Endothelial cell of umbilical vein (primary cell): ENCODE measurements around the gene H1-8. TPM values are rescaled to one million over a fixed set of nuclear protein-coding genes. Genes with fewer than 3 reads are reported as not detected.
A peak's percentile ranks its signal among the peaks of the same experiment; 100 is the strongest.
"Not testable (repeated sequence)": the region's sequence is repeated elsewhere in the genome, so short reads cannot be mapped to it uniquely, and the experiment has no call there.

Source experiments
- BruUV-seq: library from RNA; stranded (reverse); fragments of 400-500 nt; replicated peaks from 2 replicates; lab custom pipeline; 2021; lab: Mats Ljungman, UMichigan
- CTCF ChIA-PET: fragments of 300-600, 350-600 bp; sonication (Branson Sonifier 250); formaldehyde crosslinking; loops from one replicate; lab custom pipeline; 2021; ENCODE audit warnings: antibody characterized with exemption, inconsistent platforms; lab: Charles Lee
- POLR2A ChIA-PET: fragments of 300-600, 350-600 bp; sonication (Branson Sonifier 250); formaldehyde crosslinking; loops from one replicate; lab custom pipeline; 2021; ENCODE audit warnings: antibody characterized with exemption, inconsistent platforms; lab: Charles Lee
- DNase-seq: peaks from one replicate; pipeline ENCODE4 v3.0.0-alpha.2; 2011; ENCODE audit warnings: low read depth, low spot score
- FAIRE-seq: peaks from 2 replicates; lab custom pipeline; 2011; peaks lifted over from hg19 to GRCh38; lab: Jason Lieb, UNC
- H2AFZ ChIP-seq: 2 replicates; pipeline ENCODE4 v1.6.0; 2012; ENCODE audit warnings: low read depth, low read length, control low read depth, inconsistent platforms
- H3K27ac ChIP-seq: 2 replicates; pipeline ENCODE4 v1.5.1; 2011; ENCODE audit warnings: low read depth, mild to moderate bottlenecking, control low read depth, low read length, moderate library complexity; ENCODE audit not compliant: insufficient read depth
- H3K27me3 ChIP-seq, 2 experiments: 2 replicates each; pipeline versions ENCODE4 v1.6.0 to v1.6.1; 2011; ENCODE audit warnings: low read length in 2 of 2, mixed read lengths in 1 of 2; ENCODE audit not compliant: control insufficient read depth in 2 of 2, insufficient read depth in 2 of 2
- H3K36me3 ChIP-seq, 2 experiments: 2 replicates in 1 of 2; 3 replicates in 1 of 2; pipeline ENCODE4 v1.5.1; 2011; ENCODE audit warnings: low read length in 2 of 2, mild to moderate bottlenecking in 1 of 2, moderate library complexity in 1 of 2; ENCODE audit not compliant: control insufficient read depth in 2 of 2, insufficient read depth in 2 of 2; ENCODE audit errors: extremely low read depth in 1 of 2
- H3K4me1 ChIP-seq: 3 replicates; pipeline ENCODE4 v1.5.1; 2011; ENCODE audit warnings: mild to moderate bottlenecking, low read length; ENCODE audit not compliant: control insufficient read depth, insufficient read depth; ENCODE audit errors: extremely low read depth
- H3K4me2 ChIP-seq: 2 replicates; pipeline ENCODE4 v1.6.1; 2011; ENCODE audit warnings: low read length, control low read depth, mixed read lengths; ENCODE audit not compliant: insufficient read depth
- H3K4me3 ChIP-seq, 3 experiments: fragments of 200-600 bp in 1 of 3; sonication (generic), shearing (Covaris generic) in 1 of 3; replicated peaks in 1 of 3; 2 replicates each; pipeline ENCODE4 v1.5.1; 2011 to 2016; ENCODE audit warnings: control low read depth in 3 of 3, low read length in 3 of 3, mild to moderate bottlenecking in 2 of 3, inconsistent platforms in 1 of 3, low read depth in 1 of 3, moderate library complexity in 1 of 3; ENCODE audit not compliant: insufficient read depth in 1 of 3
- H3K79me2 ChIP-seq: 2 replicates; pipeline ENCODE4 v1.6.0; 2012; ENCODE audit warnings: low read length, inconsistent platforms; ENCODE audit not compliant: control insufficient read depth, insufficient read depth
- H3K9ac ChIP-seq: replicated peaks from 2 replicates; pipeline ENCODE3; 2011; ENCODE audit warnings: low read length, control low read depth; ENCODE audit not compliant: insufficient read depth; ENCODE audit errors: extremely low read depth
- H3K9me1 ChIP-seq: replicated peaks from 3 replicates; pipeline ENCODE4 v1.6.0; 2011; ENCODE audit warnings: mild to moderate bottlenecking, low read length; ENCODE audit not compliant: control insufficient read depth, insufficient read depth; ENCODE audit errors: extremely low read depth
- H3K9me3 ChIP-seq: replicated peaks from 2 replicates; pipeline ENCODE4 v1.5.1; 2012; ENCODE audit warnings: low read length, inconsistent platforms; ENCODE audit not compliant: control insufficient read depth, insufficient read depth
- H4K20me1 ChIP-seq: replicated peaks from 2 replicates; pipeline ENCODE3; 2011; ENCODE audit warnings: mild to moderate bottlenecking, low read length; ENCODE audit not compliant: control insufficient read depth, insufficient read depth; ENCODE audit errors: extremely low read depth
- POLR2A ChIP-seq: IDR thresholded peaks from 2 replicates; pipeline ENCODE4 v1.6.1; 2012; ENCODE audit warnings: low read depth, mild to moderate bottlenecking, control low read depth, low read length
- dilution Hi-C: fragments of 300-500 bp; cut with MboI; formaldehyde crosslinking; loops from one replicate; pipeline ENCODE4 v1.15.0; 2019; ENCODE audit warnings: low sequenced_read_pairs; ENCODE audit not compliant: extremely low pct_ligation_motif_present
- intact Hi-C: fragments of 100-400 bp; cut with micrococcal nuclease; formaldehyde crosslinking; loops from one replicate; pipeline ENCODE4 v1.10.0; 2022
- polyA plus RNA-seq, 4 experiments: library from polyadenylated mRNA; depleted of rRNA in 3 of 4; stranded (reverse) in 3 of 4; unstranded in 1 of 4; fragments of >200 nt; gene quantifications; 2 replicates each; pipeline versions ENCODE4 v1.2.1 to v1.2.3, GENCODE V29; 2011 to 2012; ENCODE audit warnings: missing spikeins in 1 of 4
- total RNA-seq: library from RNA; stranded (reverse); gene quantifications from 2 replicates; pipeline ENCODE4 v1.2.3, GENCODE V29; 2021

H1-8 gene
- total and polyA plus RNA-seq, 2 donors (not counting 3 experiments of a cell fraction or from before 2014, with no cell fraction given) = not detected

DNA sequence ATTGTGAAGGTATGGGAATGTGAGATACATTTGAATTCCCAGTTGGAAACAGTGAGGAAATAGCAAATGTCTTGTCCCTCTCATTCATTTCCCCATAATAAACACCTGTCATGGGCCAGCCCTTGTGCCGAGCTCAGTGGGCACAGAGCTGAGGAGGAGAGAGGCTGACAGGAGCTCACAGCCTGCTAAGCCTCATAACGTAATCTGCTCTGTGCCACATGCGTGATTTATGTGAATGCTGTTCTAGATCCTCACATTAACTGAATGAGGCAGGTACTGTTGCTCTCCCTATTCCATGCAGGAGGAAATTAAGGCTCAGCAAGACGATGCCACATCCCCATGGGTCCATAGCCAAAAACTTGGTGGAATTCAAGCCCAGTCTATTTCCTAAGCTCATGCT, 49.8 kb upstream of the H1-8 start:
- Histone ChIP-seq H3K9ac (no peak overlapping the region), H4K20me1 (no peaks in the 10 kb centered on the region), H3K4me3 (no peak overlapping the region), H3K79me2 (no peaks in the 10 kb centered on the region), H3K4me2 (no peak overlapping the region), H2AFZ (no peak overlapping the region), H3K27ac (peak overlapping the region; percentile 5), H3K9me3 (no peaks in the 10 kb centered on the region), H3K27me3 (no peaks in the 10 kb centered on the region), H3K36me3 (peaks cover 0 to 4% of the 10 kb centered on the region in 2 experiments), H3K9me1 (no peaks in the 10 kb centered on the region), H3K4me1 (peaks cover 48% of the 10 kb centered on the region)
- no peak for TF ChIP-seq POLR2A
- BruUV-seq = no TSS peak
- POLR2A ChIA-PET = interaction anchor here (1.1 kb wide), 1 partner anchor 103 kb away, joined by 4 read pairs; no protein-coding TSS in a partner anchor
- DNase-seq (no peak), FAIRE-seq (no peak)
- dilution Hi-C loops (no loop called here), intact Hi-C loops (loop anchor here (5.0 kb wide), 1 partner anchor 399 kb away; the partner anchor contains the start of gene TMCC1)
- CTCF ChIA-PET = interaction anchor here (0.7 to 3.8 kb wide), 5 partner anchors 66 to 112 kb away, joined by 3 to 80 read pairs (median 6); no protein-coding TSS in a partner anchor

- CTCF ChIA-PET = interaction anchor here (0.9 to 1.5 kb wide), 2 partner anchors 64 to 111 kb away, joined by 3 read pairs; no protein-coding TSS in a partner anchor
These were observed 48.5 kb upstream of the H1-8 start for GRCh38 chr3:129494499-129494898.

More at GRCh38 chr3:129494499-129494898, 48.5 kb upstream of the H1-8 start:
- H3K4me3 ChIP-seq, H2AFZ ChIP-seq, H3K9me1 ChIP-seq, POLR2A ChIA-PET, dilution Hi-C loops, FAIRE-seq, H3K36me3 ChIP-seq, H3K27me3 ChIP-seq, H3K9me3 ChIP-seq, H4K20me1 ChIP-seq, H3K79me2 ChIP-seq: not testable (repeated sequence)
- BruUV-seq = TSS peak; percentile 81
- peak; percentile 45 for DNase-seq
- H3K9ac ChIP-seq = peak overlapping the region; percentile 72
- H3K4me1 ChIP-seq = peaks cover 56% of the 10 kb centered on the region
- H3K27ac ChIP-seq = peak overlapping the region; percentile 96
- peak overlapping the region; percentile 10 for H3K4me2 ChIP-seq
- intact Hi-C loops = loop anchor here (5.0 kb wide), 1 partner anchor 398 kb away; the partner anchor contains the start of gene TMCC1
